Ishikawa (cell line): ENCODE measurements around the gene SLC17A4.

Source experiments
- CEBPB ChIP-seq: IDR thresholded peaks from 2 replicates; pipeline ENCODE4 v1.6.1; 2012
- CREB1 ChIP-seq: IDR thresholded peaks from 2 replicates; pipeline ENCODE4 v1.6.1; 2012; ENCODE audit warnings: low read depth
- EGR1 ChIP-seq: IDR thresholded peaks from 2 replicates; pipeline ENCODE4 v1.6.1; 2012
- EP300 ChIP-seq: IDR thresholded peaks from 2 replicates; pipeline ENCODE4 v1.6.1; 2012; ENCODE audit warnings: borderline replicate concordance
- FOXM1 ChIP-seq: IDR thresholded peaks from 2 replicates; pipeline ENCODE4 v1.6.1; 2012; ENCODE audit warnings: low read depth, borderline replicate concordance
- NFIC ChIP-seq: IDR thresholded peaks from 2 replicates; pipeline ENCODE4 v1.6.1; 2012
- RAD21 ChIP-seq: IDR thresholded peaks from 2 replicates; pipeline ENCODE4 v1.6.1; 2012; ENCODE audit warnings: low read depth
- TAF1 ChIP-seq: IDR thresholded peaks from 2 replicates; pipeline ENCODE4 v1.6.1; 2012; ENCODE audit warnings: low read depth, mild to moderate bottlenecking
- TCF12 ChIP-seq: IDR thresholded peaks from 2 replicates; pipeline ENCODE4 v1.6.1; 2012; ENCODE audit warnings: low read depth
- TEAD4 ChIP-seq: IDR thresholded peaks from 2 replicates; pipeline ENCODE4 v1.6.1; 2012
- YY1 ChIP-seq: IDR thresholded peaks from 2 replicates; pipeline ENCODE4 v1.6.1; 2012; ENCODE audit warnings: low read depth
- ZBTB7A ChIP-seq: IDR thresholded peaks from 2 replicates; pipeline ENCODE4 v1.6.1; 2012; ENCODE audit warnings: low read depth
- TF ChIP-seq, protein P1 (sequence below): IDR thresholded peaks from 2 replicates; pipeline ENCODE4 v1.6.1; 2012; ENCODE audit warnings: low read depth, mild to moderate bottlenecking
- TF ChIP-seq, protein P2 (sequence below): IDR thresholded peaks from 2 replicates; pipeline ENCODE4 v1.6.1; 2012
- TF ChIP-seq, protein P3 (sequence below): IDR thresholded peaks from 2 replicates; pipeline ENCODE4 v1.6.1; 2012

Gene SLC17A4

DNA sequence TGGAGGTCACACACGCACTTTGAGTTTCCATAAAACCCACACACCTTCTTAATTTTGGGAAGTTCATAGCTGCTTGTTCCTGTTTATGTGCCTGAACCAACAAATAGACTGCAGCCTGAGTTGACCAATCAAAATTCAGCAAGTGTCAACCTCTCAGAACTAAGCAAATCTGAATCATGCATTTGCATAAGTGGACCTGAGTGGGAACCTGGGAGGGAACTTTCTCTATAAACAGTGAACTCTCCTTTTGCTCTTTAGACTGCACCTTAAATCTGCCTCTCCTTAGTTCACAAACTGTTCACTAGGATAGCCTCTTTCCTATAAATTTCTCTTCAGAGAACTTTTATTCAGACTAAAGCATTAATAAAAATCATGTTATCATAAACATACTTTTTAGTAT is 39.4 kb downstream of the SLC17A4 start:
- TF ChIP-seq FOXM1 (no peak), EGR1 (no peak), CREB1 (no peak), ZBTB7A (no peak), RAD21 (no peak), NFIC (no peak), TCF12 (no peak), YY1 (no peak), EP300 (no peak), TAF1 (no peak), CEBPB (no peak), TEAD4 (no peak)
- TF ChIP-seq, protein P1, sequence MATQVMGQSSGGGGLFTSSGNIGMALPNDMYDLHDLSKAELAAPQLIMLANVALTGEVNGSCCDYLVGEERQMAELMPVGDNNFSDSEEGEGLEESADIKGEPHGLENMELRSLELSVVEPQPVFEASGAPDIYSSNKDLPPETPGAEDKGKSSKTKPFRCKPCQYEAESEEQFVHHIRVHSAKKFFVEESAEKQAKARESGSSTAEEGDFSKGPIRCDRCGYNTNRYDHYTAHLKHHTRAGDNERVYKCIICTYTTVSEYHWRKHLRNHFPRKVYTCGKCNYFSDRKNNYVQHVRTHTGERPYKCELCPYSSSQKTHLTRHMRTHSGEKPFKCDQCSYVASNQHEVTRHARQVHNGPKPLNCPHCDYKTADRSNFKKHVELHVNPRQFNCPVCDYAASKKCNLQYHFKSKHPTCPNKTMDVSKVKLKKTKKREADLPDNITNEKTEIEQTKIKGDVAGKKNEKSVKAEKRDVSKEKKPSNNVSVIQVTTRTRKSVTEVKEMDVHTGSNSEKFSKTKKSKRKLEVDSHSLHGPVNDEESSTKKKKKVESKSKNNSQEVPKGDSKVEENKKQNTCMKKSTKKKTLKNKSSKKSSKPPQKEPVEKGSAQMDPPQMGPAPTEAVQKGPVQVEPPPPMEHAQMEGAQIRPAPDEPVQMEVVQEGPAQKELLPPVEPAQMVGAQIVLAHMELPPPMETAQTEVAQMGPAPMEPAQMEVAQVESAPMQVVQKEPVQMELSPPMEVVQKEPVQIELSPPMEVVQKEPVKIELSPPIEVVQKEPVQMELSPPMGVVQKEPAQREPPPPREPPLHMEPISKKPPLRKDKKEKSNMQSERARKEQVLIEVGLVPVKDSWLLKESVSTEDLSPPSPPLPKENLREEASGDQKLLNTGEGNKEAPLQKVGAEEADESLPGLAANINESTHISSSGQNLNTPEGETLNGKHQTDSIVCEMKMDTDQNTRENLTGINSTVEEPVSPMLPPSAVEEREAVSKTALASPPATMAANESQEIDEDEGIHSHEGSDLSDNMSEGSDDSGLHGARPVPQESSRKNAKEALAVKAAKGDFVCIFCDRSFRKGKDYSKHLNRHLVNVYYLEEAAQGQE: no peak
- TF ChIP-seq, protein P2, sequence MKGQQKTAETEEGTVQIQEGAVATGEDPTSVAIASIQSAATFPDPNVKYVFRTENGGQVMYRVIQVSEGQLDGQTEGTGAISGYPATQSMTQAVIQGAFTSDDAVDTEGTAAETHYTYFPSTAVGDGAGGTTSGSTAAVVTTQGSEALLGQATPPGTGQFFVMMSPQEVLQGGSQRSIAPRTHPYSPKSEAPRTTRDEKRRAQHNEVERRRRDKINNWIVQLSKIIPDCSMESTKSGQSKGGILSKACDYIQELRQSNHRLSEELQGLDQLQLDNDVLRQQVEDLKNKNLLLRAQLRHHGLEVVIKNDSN: no peak
- TF ChIP-seq, protein P3, sequence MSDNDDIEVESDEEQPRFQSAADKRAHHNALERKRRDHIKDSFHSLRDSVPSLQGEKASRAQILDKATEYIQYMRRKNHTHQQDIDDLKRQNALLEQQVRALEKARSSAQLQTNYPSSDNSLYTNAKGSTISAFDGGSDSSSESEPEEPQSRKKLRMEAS: no peak

DNA sequence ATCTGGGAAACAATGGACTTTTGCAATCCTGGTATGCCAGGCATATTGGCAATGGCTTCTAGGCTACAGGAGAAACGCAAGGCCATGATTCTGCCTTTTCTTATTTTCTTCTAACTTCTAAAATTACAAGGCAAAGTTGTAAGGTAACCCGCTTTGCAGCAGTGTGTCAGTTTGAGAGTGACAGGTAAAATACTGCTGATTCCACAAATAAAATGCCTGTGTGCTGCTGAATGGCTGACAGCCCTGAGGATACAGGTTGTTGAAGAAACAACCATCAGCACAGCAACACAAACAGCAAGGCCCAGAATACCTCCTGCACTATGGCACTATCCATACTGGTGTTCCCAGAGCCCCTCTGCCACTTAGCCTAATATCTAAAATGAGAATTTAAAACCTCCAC is 40.2 kb downstream of the SLC17A4 start:
- TF ChIP-seq EGR1: no peak
- no peak for TF ChIP-seq TEAD4
- TF ChIP-seq RAD21: no peak
- TF ChIP-seq, protein P1: no peak
- no peak for TF ChIP-seq TCF12
- TF ChIP-seq YY1: no peak
- no peak for TF ChIP-seq FOXM1
- no peak for TF ChIP-seq TAF1
- TF ChIP-seq, protein P2: no peak
- no peak for TF ChIP-seq CEBPB
- no peak for TF ChIP-seq NFIC
- TF ChIP-seq ZBTB7A: no peak
- no peak for TF ChIP-seq EP300

DNA sequence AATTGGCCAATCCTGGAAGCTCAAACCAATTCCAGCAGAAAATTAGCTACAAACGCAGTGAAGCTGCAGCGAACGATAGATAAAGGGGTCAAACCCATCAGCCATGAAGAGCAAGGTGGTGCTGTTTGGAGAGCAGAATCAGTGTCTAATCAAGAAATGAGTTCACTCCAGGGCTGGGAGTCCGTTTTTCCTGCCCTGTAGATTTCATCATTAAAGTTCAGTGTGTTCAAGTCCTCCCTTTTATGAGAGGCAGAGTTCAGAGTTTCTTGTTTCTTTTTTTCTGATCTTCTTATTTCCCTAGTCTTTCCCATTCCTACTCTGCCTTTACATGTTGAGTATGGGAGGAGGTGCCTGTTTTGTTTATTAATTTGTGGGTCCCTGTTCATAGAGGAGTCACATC is 46.9 kb downstream of the SLC17A4 start:
- TF ChIP-seq TEAD4 (no peak), TCF12 (no peak), EGR1 (no peak), CREB1 (no peak), EP300 (no peak), FOXM1 (no peak), ZBTB7A (no peak), RAD21 (no peak), YY1 (no peak)
- TF ChIP-seq, protein P2: no peak
- TF ChIP-seq, protein P1: no peak
- TF ChIP-seq, protein P3: no peak

DNA sequence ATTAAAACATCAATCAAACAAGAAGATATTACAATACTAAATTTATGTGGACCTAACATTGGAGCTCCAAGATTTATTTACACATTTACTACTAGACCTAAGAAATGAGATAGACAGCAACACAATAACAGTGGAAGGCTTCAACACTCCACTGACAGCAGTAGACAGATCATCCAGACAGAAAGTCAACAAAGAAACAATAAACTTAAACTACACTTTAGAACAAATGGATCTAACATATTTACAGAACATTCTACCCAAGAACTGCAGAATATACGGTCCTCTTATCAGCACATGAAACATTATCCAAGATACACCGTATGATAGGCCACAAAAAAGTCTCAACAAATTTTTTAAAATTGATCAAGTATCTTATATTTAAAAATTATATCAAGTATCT is 50.3 kb downstream of the SLC17A4 start:
- TF ChIP-seq ZBTB7A (no peak), FOXM1 (no peak), TAF1 (no peak), EP300 (no peak), CEBPB (no peak), TEAD4 (no peak), RAD21 (no peak), NFIC (no peak), EGR1 (no peak), YY1 (no peak), TCF12 (no peak), CREB1 (no peak)
- TF ChIP-seq, protein P3: no peak
- TF ChIP-seq, protein P2: no peak
- TF ChIP-seq, protein P1: no peak
